ENCODE results near the gene SGPL1. TPM values are rescaled to one million over a fixed set of nuclear protein-coding genes. Genes with fewer than 3 reads are reported as not detected.

SGPL1 gene
- total and polyA plus RNA-seq, 4 donors = 5.8 to 45.0 (median 19.1) TPM

GRCh38 chr10:70785190-70785589 lies 30.6 kb upstream of the SGPL1 start, which contains the start of gene TBATA:
Gene TBATA, minus strand, starts transcription at chr10:70785377. Its CDS starts 1,998 bp downstream, at chr10:70783379.
- no peak within 1 kb of the TSS for H3K27ac ChIP-seq (ENCODE audit: low read depth in 1 of 2, low read length in 2 of 2)
- 86 to 88% methylated on average over 4 of the region's 4 CpGs for WGBS, 2 donors
- ATAC-seq (ENCODE audit: low FRiP score) (no peak), DNase-seq (no peak)
- H3K9me3 ChIP-seq (ENCODE audit: control insufficient read depth, low read length) = no peaks in the 10 kb centered on the region
- H3K36me3 ChIP-seq (ENCODE audit: control insufficient read depth in 1 of 2, insufficient read depth in 2 of 2, low read length in 1 of 2) = no peaks in the 10 kb centered on the region
- H3K4me3 ChIP-seq (ENCODE audit: low read length in 2 of 2) = no peak within 1 kb of the TSS
- no peaks in the 10 kb centered on the region for H3K27me3 ChIP-seq (ENCODE audit: control insufficient read depth in 1 of 2, insufficient read depth in 2 of 2, low read length in 1 of 2)
- no peaks in the 10 kb centered on the region for H3K4me1 ChIP-seq (ENCODE audit: control insufficient read depth in 1 of 2, insufficient read depth in 2 of 2, low read length in 2 of 2)
- intact Hi-C loops (cut with DNase I) = no loop called here

GRCh38 chr10:70786799-70787415 lies 28.8 kb upstream of the SGPL1 start:
- H3K36me3 ChIP-seq (ENCODE audit: control insufficient read depth in 1 of 2, insufficient read depth in 2 of 2, low read length in 1 of 2) = no peaks in the 10 kb centered on the region
- H3K4me3 ChIP-seq (ENCODE audit: low read length in 2 of 2) = no peak overlapping the region
- no peaks in the 10 kb centered on the region for H3K27me3 ChIP-seq (ENCODE audit: control insufficient read depth in 1 of 2, insufficient read depth in 2 of 2, low read length in 1 of 2)
- no peak overlapping the region for H3K27ac ChIP-seq (ENCODE audit: low read depth in 1 of 2, low read length in 2 of 2)
- H3K9me3 ChIP-seq (ENCODE audit: control insufficient read depth, low read length) = no peaks in the 10 kb centered on the region
- H3K4me1 ChIP-seq (ENCODE audit: control insufficient read depth in 1 of 2, insufficient read depth in 2 of 2, low read length in 2 of 2) = no peaks in the 10 kb centered on the region
- ATAC-seq (ENCODE audit: low FRiP score) (no peak), DNase-seq (no peak)
- intact Hi-C loops (cut with DNase I) = no loop called here
- 63 to 77% methylated on average over 5 of the region's 5 CpGs for whole genome bisulfite sequencing, 2 donors

- Histone ChIP-seq H3K36me3 (ENCODE audit: control insufficient read depth in 1 of 2, insufficient read depth in 2 of 2, low read length in 1 of 2) (no peaks in the 10 kb centered on the region), H3K4me1 (ENCODE audit: control insufficient read depth in 1 of 2, insufficient read depth in 2 of 2, low read length in 2 of 2) (no peaks in the 10 kb centered on the region), H3K27me3 (ENCODE audit: control insufficient read depth in 1 of 2, insufficient read depth in 2 of 2, low read length in 1 of 2) (no peaks in the 10 kb centered on the region), H3K4me3 (ENCODE audit: low read length in 2 of 2) (peak overlapping the region in 1 of 2 donors; percentile 10), H3K9me3 (ENCODE audit: control insufficient read depth, low read length) (no peaks in the 10 kb centered on the region), H3K27ac (ENCODE audit: low read depth in 1 of 2, low read length in 2 of 2) (no peak overlapping the region)
- intact Hi-C loops (cut with DNase I) = no loop called here
- DNase-seq (no peak), ATAC-seq (ENCODE audit: low FRiP score) (no peak)
- 71 to 84% methylated on average over 5 of the region's 5 CpGs for WGBS, 2 donors
Observed at GRCh38 chr10:70791386-70792039, 24.2 kb upstream of the SGPL1 start.

GRCh38 chr10:70795613-70796012 lies 20.1 kb upstream of the SGPL1 start:
- Histone ChIP-seq H3K27me3 (ENCODE audit: control insufficient read depth in 1 of 2, insufficient read depth in 2 of 2, low read length in 1 of 2) (no peaks in the 10 kb centered on the region), H3K4me1 (ENCODE audit: control insufficient read depth in 1 of 2, insufficient read depth in 2 of 2, low read length in 2 of 2) (no peaks in the 10 kb centered on the region), H3K4me3 (ENCODE audit: low read length in 2 of 2) (no peak overlapping the region), H3K9me3 (ENCODE audit: control insufficient read depth, low read length) (no peaks in the 10 kb centered on the region), H3K36me3 (ENCODE audit: control insufficient read depth in 1 of 2, insufficient read depth in 2 of 2, low read length in 1 of 2) (no peaks in the 10 kb centered on the region), H3K27ac (ENCODE audit: low read depth in 1 of 2, low read length in 2 of 2) (no peak overlapping the region)
- intact Hi-C loops (cut with DNase I) = no loop called here
- 94 to 96% methylated on average over 1 of the region's 1 CpG for WGBS, 2 donors
- ATAC-seq (ENCODE audit: low FRiP score) = no peak
- DNase-seq = no peak

- intact Hi-C loops (cut with DNase I) = no loop called here
- 75% methylated on average over 7 of the region's 7 CpGs for WGBS, 2 donors
- no peaks in the 10 kb centered on the region for H3K4me1 ChIP-seq (ENCODE audit: control insufficient read depth in 1 of 2, insufficient read depth in 2 of 2, low read length in 2 of 2)
- DNase-seq (no peak), ATAC-seq (ENCODE audit: low FRiP score) (no peak)
- no peaks in the 10 kb centered on the region for H3K27me3 ChIP-seq (ENCODE audit: control insufficient read depth in 1 of 2, insufficient read depth in 2 of 2, low read length in 1 of 2)
- no peaks in the 10 kb centered on the region for H3K9me3 ChIP-seq (ENCODE audit: control insufficient read depth, low read length)
- H3K27ac ChIP-seq (ENCODE audit: low read depth in 1 of 2, low read length in 2 of 2) = no peak overlapping the region
- no peaks in the 10 kb centered on the region for H3K36me3 ChIP-seq (ENCODE audit: control insufficient read depth in 1 of 2, insufficient read depth in 2 of 2, low read length in 1 of 2)
- H3K4me3 ChIP-seq (ENCODE audit: low read length in 2 of 2) = no peak overlapping the region
Observed at GRCh38 chr10:70797840-70798239, 17.9 kb upstream of the SGPL1 start.

GRCh38 chr10:70799124-70799523 lies 16.6 kb upstream of the SGPL1 start:
- 80 to 82% methylated on average over 5 of the region's 5 CpGs for WGBS, 2 donors
- Histone ChIP-seq H3K4me3 (ENCODE audit: low read length in 2 of 2) (no peak overlapping the region), H3K9me3 (ENCODE audit: control insufficient read depth, low read length) (no peaks in the 10 kb centered on the region), H3K27ac (ENCODE audit: low read depth in 1 of 2, low read length in 2 of 2) (no peak overlapping the region), H3K27me3 (ENCODE audit: control insufficient read depth in 1 of 2, insufficient read depth in 2 of 2, low read length in 1 of 2) (no peaks in the 10 kb centered on the region), H3K4me1 (ENCODE audit: control insufficient read depth in 1 of 2, insufficient read depth in 2 of 2, low read length in 2 of 2) (no peaks in the 10 kb centered on the region), H3K36me3 (ENCODE audit: control insufficient read depth in 1 of 2, insufficient read depth in 2 of 2, low read length in 1 of 2) (no peaks in the 10 kb centered on the region)
- DNase-seq (no peak), ATAC-seq (ENCODE audit: low FRiP score) (no peak)
- intact Hi-C loops (cut with DNase I) = no loop called here

- no peaks in the 10 kb centered on the region for H3K27me3 ChIP-seq (ENCODE audit: control insufficient read depth in 1 of 2, insufficient read depth in 2 of 2, low read length in 1 of 2)
- no peaks in the 10 kb centered on the region for H3K36me3 ChIP-seq (ENCODE audit: control insufficient read depth in 1 of 2, insufficient read depth in 2 of 2, low read length in 1 of 2)
- intact Hi-C loops (cut with DNase I) = no loop called here
- 88 to 100% methylated on average over 1 of the region's 1 CpG for WGBS, 2 donors
- DNase-seq (no peak), ATAC-seq (ENCODE audit: low FRiP score) (no peak)
- H3K9me3 ChIP-seq (ENCODE audit: control insufficient read depth, low read length) = no peaks in the 10 kb centered on the region
- no peak overlapping the region for H3K27ac ChIP-seq (ENCODE audit: low read depth in 1 of 2, low read length in 2 of 2)
- H3K4me3 ChIP-seq (ENCODE audit: low read length in 2 of 2) = no peak overlapping the region
- H3K4me1 ChIP-seq (ENCODE audit: control insufficient read depth in 1 of 2, insufficient read depth in 2 of 2, low read length in 2 of 2) = no peaks in the 10 kb centered on the region
Observed at GRCh38 chr10:70801854-70802253, 13.9 kb upstream of the SGPL1 start.

GRCh38 chr10:70803775-70804420 lies 11.8 kb upstream of the SGPL1 start:
- no peak overlapping the region for H3K27ac ChIP-seq (ENCODE audit: low read depth in 1 of 2, low read length in 2 of 2)
- intact Hi-C loops (cut with DNase I) = no loop called here
- H3K27me3 ChIP-seq (ENCODE audit: control insufficient read depth in 1 of 2, insufficient read depth in 2 of 2, low read length in 1 of 2) = no peaks in the 10 kb centered on the region
- DNase-seq (no peak), ATAC-seq (ENCODE audit: low FRiP score) (no peak)
- H3K36me3 ChIP-seq (ENCODE audit: control insufficient read depth in 1 of 2, insufficient read depth in 2 of 2, low read length in 1 of 2) = no peaks in the 10 kb centered on the region
- H3K9me3 ChIP-seq (ENCODE audit: control insufficient read depth, low read length) = no peaks in the 10 kb centered on the region
- H3K4me1 ChIP-seq (ENCODE audit: control insufficient read depth in 1 of 2, insufficient read depth in 2 of 2, low read length in 2 of 2) = no peaks in the 10 kb centered on the region
- H3K4me3 ChIP-seq (ENCODE audit: low read length in 2 of 2) = no peak overlapping the region
- 73 to 79% methylated on average over 2 of the region's 2 CpGs for WGBS, 2 donors

GRCh38 chr10:70804421-70804808 lies 11.3 kb upstream of the SGPL1 start:
- Histone ChIP-seq H3K27me3 (ENCODE audit: control insufficient read depth in 1 of 2, insufficient read depth in 2 of 2, low read length in 1 of 2) (no peaks in the 10 kb centered on the region), H3K9me3 (ENCODE audit: control insufficient read depth, low read length) (no peaks in the 10 kb centered on the region), H3K4me1 (ENCODE audit: control insufficient read depth in 1 of 2, insufficient read depth in 2 of 2, low read length in 2 of 2) (no peaks in the 10 kb centered on the region), H3K27ac (ENCODE audit: low read depth in 1 of 2, low read length in 2 of 2) (no peak overlapping the region), H3K4me3 (ENCODE audit: low read length in 2 of 2) (no peak overlapping the region), H3K36me3 (ENCODE audit: control insufficient read depth in 1 of 2, insufficient read depth in 2 of 2, low read length in 1 of 2) (no peaks in the 10 kb centered on the region)
- WGBS, 2 donors = 51 to 59% methylated on average over 2 of the region's 2 CpGs
- DNase-seq = no peak
- no peak for ATAC-seq (ENCODE audit: low FRiP score)
- intact Hi-C loops (cut with DNase I) = no loop called here

All from aorta (tissue), 5 donors.